Measurements from ENCODE around the gene NR0B2.

The NR0B2 gene

GRCh38 chr1:26936823-26937222 is 23.0 kb upstream of the NR0B2 start:
- no peak for DNase-seq (ENCODE audit: low read depth)

GRCh38 chr1:26932531-26932930 is 18.8 kb upstream of the NR0B2 start:
- no peak for DNase-seq (ENCODE audit: low read depth)

- no peak for DNase-seq (ENCODE audit: low read depth)
Observed at GRCh38 chr1:26923711-26924110, 9.9 kb upstream of the NR0B2 start.

- DNase-seq (ENCODE audit: low read depth): no peak
Observed at GRCh38 chr1:26922901-26923300, 9.1 kb upstream of the NR0B2 start.

GRCh38 chr1:26922431-26922729 is 8.6 kb upstream of the NR0B2 start:
- DNase-seq (ENCODE audit: low read depth): no peak

- peak; percentile 94 for DNase-seq (ENCODE audit: low read depth)
Observed at GRCh38 chr1:26921540-26922430, 8.0 kb upstream of the NR0B2 start, which contains the start of gene NUDC. Gene NUDC (plus strand): TSS chr1:26921743. CDS start chr1:26921849, 106 bp downstream.

- no peak for DNase-seq (ENCODE audit: low read depth)
Observed at GRCh38 chr1:26921126-26921539, 7.4 kb upstream of the NR0B2 start.

GRCh38 chr1:26915204-26915842 is 1.5 kb upstream of the NR0B2 start:
- no peak for DNase-seq (ENCODE audit: low read depth)

GRCh38 chr1:26913389-26913753 is 404 bp downstream of the NR0B2 start:
- DNase-seq (ENCODE audit: low read depth): no peak

GRCh38 chr1:26912147-26912490 is 1.7 kb downstream of the NR0B2 start:
- DNase-seq (ENCODE audit: low read depth): no peak

- DNase-seq (ENCODE audit: low read depth): no peak
Observed at GRCh38 chr1:26911399-26912146, 2.2 kb downstream of the NR0B2 start.

- no peak for DNase-seq (ENCODE audit: low read depth)
Observed at GRCh38 chr1:26910343-26911160, 3.2 kb downstream of the NR0B2 start.

- DNase-seq (ENCODE audit: low read depth): no peak
Observed at GRCh38 chr1:26909951-26910342, 3.8 kb downstream of the NR0B2 start.

GRCh38 chr1:26907071-26907917 is 6.5 kb downstream of the NR0B2 start:
- DNase-seq (ENCODE audit: low read depth): no peak

GRCh38 chr1:26900815-26901511 is 12.8 kb downstream of the NR0B2 start:
- DNase-seq (ENCODE audit: low read depth): no peak

- peak; percentile 78 for DNase-seq (ENCODE audit: low read depth)
Observed at GRCh38 chr1:26900001-26900814, 13.6 kb downstream of the NR0B2 start, which contains the start of gene GPATCH3. Gene GPATCH3 (minus strand): TSS chr1:26900467. CDS start chr1:26900442, 25 bp downstream.

GRCh38 chr1:26897351-26897750 is 16.4 kb downstream of the NR0B2 start:
- DNase-seq (ENCODE audit: low read depth): no peak

GRCh38 chr1:26894263-26894662 is 19.5 kb downstream of the NR0B2 start:
- DNase-seq (ENCODE audit: low read depth): no peak

- no peak for DNase-seq (ENCODE audit: low read depth)
Observed at GRCh38 chr1:26890467-26890796, 23.3 kb downstream of the NR0B2 start.

All from activated T-helper 9 cell treated with anti-CD3 and anti-CD28 coated beads, Interleukin-2, amount 50 U/mL, for 16 hours (primary cell).